ENCODE results near the gene CCDC12.

GRCh38 chr3:47003056-47003410 is 26.5 kb upstream of the CCDC12 start:
- TF ChIP-seq CTCF (IDR thresholded peaks at IDR 0.05) (no peak), EZH2 (IDR thresholded peaks at IDR 0.05; ENCODE audit: borderline replicate concordance, insufficient read depth, low read depth, low read length, poor library complexity, severe bottlenecking) (no peak)

All from B cell (primary cell).